A673 (cell line): Measurements from ENCODE around the gene DCLRE1A. TPM values are rescaled to one million over a fixed set of nuclear protein-coding genes. Genes with fewer than 3 reads are reported as not detected.

Source experiments
- BruUV-seq: library from RNA; stranded (reverse); fragments of 400-500 nt; replicated peaks from 2 replicates; lab custom pipeline; 2021; lab: Mats Ljungman, UMichigan
- CTCF ChIA-PET: fragments of 300-600 bp; sonication (Branson Sonifier 250); formaldehyde crosslinking; loops from one replicate; lab custom pipeline; 2022; ENCODE audit warnings: antibody characterized with exemption; lab: Charles Lee
- POLR2A ChIA-PET: fragments of 300-600 bp; sonication (Branson Sonifier 250); formaldehyde crosslinking; loops from one replicate; lab custom pipeline; 2022; ENCODE audit warnings: antibody characterized with exemption; ENCODE audit not compliant: low non-redundant PET; lab: Charles Lee
- DNase-seq: peaks from one replicate; pipeline ENCODE4 v3.0.0-alpha.2; 2015; ENCODE audit warnings: low spot score
- H3K27ac ChIP-seq: fragments of 200-600 bp; sonication (generic); 2 replicates; pipeline ENCODE4 v1.5.1; 2016; ENCODE audit warnings: mixed run types, low read depth, mild to moderate bottlenecking, mixed read lengths, antibody characterized with exemption, low read length; ENCODE audit not compliant: poor library complexity, severe bottlenecking
- H3K27me3 ChIP-seq: fragments of 200-600 bp; sonication (generic); replicated peaks from 2 replicates; pipeline ENCODE4 v1.6.1; 2017; ENCODE audit warnings: mixed run types, low read depth, mild to moderate bottlenecking, mixed read lengths, antibody characterized with exemption, low read length; ENCODE audit not compliant: insufficient read depth, poor library complexity
- H3K36me3 ChIP-seq: fragments of 200-600 bp; sonication (generic); 2 replicates; pipeline ENCODE4 v1.6.1; 2016; ENCODE audit warnings: mixed run types, mild to moderate bottlenecking, mixed read lengths, antibody characterized with exemption, low read length; ENCODE audit not compliant: insufficient read depth, poor library complexity, severe bottlenecking
- H3K4me1 ChIP-seq: fragments of 200-600 bp; sonication (generic); 2 replicates; pipeline ENCODE4 v1.6.1; 2017; ENCODE audit warnings: mixed run types, mild to moderate bottlenecking, mixed read lengths, antibody characterized with exemption, low read length; ENCODE audit not compliant: insufficient read depth, poor library complexity, severe bottlenecking
- H3K4me3 ChIP-seq: fragments of 200-600 bp; sonication (generic); 2 replicates; pipeline ENCODE4 v1.5.1; 2016; ENCODE audit warnings: low read depth, mixed run types, mild to moderate bottlenecking, mixed read lengths, low read length; ENCODE audit not compliant: poor library complexity, severe bottlenecking
- H3K9me3 ChIP-seq: fragments of 200-600 bp; sonication (generic); 2 replicates; pipeline ENCODE4 v1.6.1; 2016; ENCODE audit warnings: mixed run types, low read depth, mild to moderate bottlenecking, mixed read lengths, antibody characterized with exemption, low read length; ENCODE audit not compliant: poor library complexity, severe bottlenecking
- EZH2 ChIP-seq: fragments of 200-600 bp; sonication (generic); IDR thresholded peaks from 2 replicates; pipeline ENCODE4 v1.6.1; 2017; ENCODE audit warnings: borderline replicate concordance, low read depth, mild to moderate bottlenecking, mixed read lengths, antibody characterized with exemption, low read length; ENCODE audit not compliant: poor library complexity, severe bottlenecking
- intact Hi-C: fragments of 100-400 bp; cut with micrococcal nuclease; formaldehyde crosslinking; loops from one replicate; pipeline ENCODE4 v1.10.0; 2022; ENCODE audit not compliant: unreplicated experiment
- total RNA-seq: library from RNA; stranded (reverse); gene quantifications from 2 replicates; pipeline ENCODE4 v1.2.3, GENCODE V29; 2021
- TF ChIP-seq, protein P1 (sequence below): fragments of 300-800, 200-600 bp; sonication (generic); conservative IDR thresholded peaks from 2 replicates; pipeline ENCODE4 v1.5.1; 2017; ENCODE audit warnings: low read depth, mild to moderate bottlenecking, antibody characterized with exemption, low read length, moderate library complexity, mixed read lengths

The DCLRE1A gene
- total RNA-seq, 1 experiment from 2014 or later, result 75.6 TPM

DNA sequence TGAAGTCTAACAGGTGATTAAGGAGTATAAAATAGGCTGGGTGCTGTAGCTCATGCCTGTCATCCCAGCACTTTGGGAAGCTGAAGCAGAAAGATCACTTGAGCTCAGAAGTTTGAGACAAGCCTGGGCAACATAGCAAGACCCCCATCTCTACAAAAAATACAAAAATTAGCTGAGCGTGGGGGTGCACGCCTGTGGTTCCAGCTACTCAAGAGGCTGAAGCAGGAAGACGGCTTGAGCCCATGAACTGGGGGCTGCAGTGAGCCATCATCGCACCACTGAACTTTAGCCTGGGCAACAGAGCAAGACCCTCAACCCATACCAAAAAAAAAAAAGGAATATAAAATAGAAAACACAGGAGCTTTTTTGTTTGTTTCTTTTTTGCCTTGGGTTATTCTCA lies 47.4 kb downstream of the DCLRE1A start:
- no TSS peak for BruUV-seq
- ChIA-PET CTCF (no interaction called here), POLR2A (interaction anchor here (0.6 kb wide), 1 partner anchor 21 kb away, joined by 4 read pairs; no protein-coding TSS in a partner anchor)
- no peak for DNase-seq
- H3K27me3 ChIP-seq, result no peaks in the 10 kb centered on the region
- no peak overlapping the region for H3K27ac ChIP-seq
- no peak overlapping the region for H3K4me3 ChIP-seq
- H3K4me1 ChIP-seq, result peaks cover 20% of the 10 kb centered on the region
- TF ChIP-seq EZH2, result no peak
- TF ChIP-seq, protein P1, sequence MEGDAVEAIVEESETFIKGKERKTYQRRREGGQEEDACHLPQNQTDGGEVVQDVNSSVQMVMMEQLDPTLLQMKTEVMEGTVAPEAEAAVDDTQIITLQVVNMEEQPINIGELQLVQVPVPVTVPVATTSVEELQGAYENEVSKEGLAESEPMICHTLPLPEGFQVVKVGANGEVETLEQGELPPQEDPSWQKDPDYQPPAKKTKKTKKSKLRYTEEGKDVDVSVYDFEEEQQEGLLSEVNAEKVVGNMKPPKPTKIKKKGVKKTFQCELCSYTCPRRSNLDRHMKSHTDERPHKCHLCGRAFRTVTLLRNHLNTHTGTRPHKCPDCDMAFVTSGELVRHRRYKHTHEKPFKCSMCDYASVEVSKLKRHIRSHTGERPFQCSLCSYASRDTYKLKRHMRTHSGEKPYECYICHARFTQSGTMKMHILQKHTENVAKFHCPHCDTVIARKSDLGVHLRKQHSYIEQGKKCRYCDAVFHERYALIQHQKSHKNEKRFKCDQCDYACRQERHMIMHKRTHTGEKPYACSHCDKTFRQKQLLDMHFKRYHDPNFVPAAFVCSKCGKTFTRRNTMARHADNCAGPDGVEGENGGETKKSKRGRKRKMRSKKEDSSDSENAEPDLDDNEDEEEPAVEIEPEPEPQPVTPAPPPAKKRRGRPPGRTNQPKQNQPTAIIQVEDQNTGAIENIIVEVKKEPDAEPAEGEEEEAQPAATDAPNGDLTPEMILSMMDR, result no peak
- intact Hi-C loops, result no loop called here
- H3K36me3 ChIP-seq, result no peaks in the 10 kb centered on the region
- H3K9me3 ChIP-seq, result no peaks in the 10 kb centered on the region

DNA sequence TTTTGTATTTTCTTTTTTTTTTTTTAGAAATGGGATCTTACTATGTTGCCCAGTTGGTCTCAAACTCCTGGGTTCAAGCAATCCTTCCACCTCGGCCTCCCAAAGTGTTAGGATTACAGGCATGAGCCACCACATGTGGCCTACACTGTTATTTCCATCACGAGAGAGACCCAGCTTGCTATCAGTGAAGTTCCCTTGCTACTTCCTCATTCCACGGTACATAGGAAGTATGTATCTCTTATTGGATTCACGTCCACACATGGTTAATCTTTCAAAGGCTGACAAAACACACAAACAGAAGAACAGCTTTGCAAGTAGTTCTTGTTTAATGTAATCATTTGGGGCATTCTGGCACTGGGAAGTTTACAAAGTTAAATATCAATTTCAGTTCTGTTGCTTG lies 50.9 kb downstream of the DCLRE1A start:
- Histone ChIP-seq H3K4me1 (peaks cover 35% of the 10 kb centered on the region), H3K27ac (no peak overlapping the region), H3K9me3 (no peaks in the 10 kb centered on the region), H3K4me3 (no peak overlapping the region), H3K27me3 (no peaks in the 10 kb centered on the region), H3K36me3 (no peaks in the 10 kb centered on the region)
- no peak for TF ChIP-seq EZH2
- TF ChIP-seq, protein P1, result no peak
- BruUV-seq, result no TSS peak
- ChIA-PET POLR2A (interaction anchor here (0.7 kb wide), 1 partner anchor 285 kb away, joined by 7 read pairs; no protein-coding TSS in a partner anchor), CTCF (no interaction called here)
- no peak for DNase-seq
- intact Hi-C loops, result no loop called here

DNA sequence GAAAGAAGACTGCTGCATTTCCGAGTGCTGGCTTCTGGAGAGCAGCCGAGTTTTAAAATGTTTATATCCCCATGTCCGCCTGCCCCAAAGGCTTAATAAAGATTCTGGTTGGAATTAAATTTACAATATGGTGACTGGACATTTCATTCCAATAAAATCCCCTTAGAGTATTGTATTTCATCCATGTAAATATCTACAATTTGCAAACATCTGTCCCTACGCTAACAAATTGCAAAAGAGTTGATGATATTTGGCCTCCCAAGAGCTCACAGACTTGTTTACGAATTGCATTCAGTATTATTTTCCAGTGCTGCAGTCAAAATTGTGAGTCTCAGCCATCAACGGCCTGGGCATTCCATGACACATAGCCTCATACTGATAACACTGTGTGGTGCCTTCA lies 52.3 kb downstream of the DCLRE1A start:
- H3K36me3 ChIP-seq, result no peaks in the 10 kb centered on the region
- H3K27me3 ChIP-seq, result no peaks in the 10 kb centered on the region
- no peak overlapping the region for H3K4me3 ChIP-seq
- no TSS peak for BruUV-seq
- CTCF ChIA-PET, result no interaction called here
- no peak for DNase-seq
- peaks cover 50% of the 10 kb centered on the region for H3K4me1 ChIP-seq
- POLR2A ChIA-PET, result no interaction called here
- H3K9me3 ChIP-seq, result no peaks in the 10 kb centered on the region
- intact Hi-C loops, result no loop called here
- H3K27ac ChIP-seq, result peak overlapping the region; percentile 6
- TF ChIP-seq, protein P1, result no peak
- no peak for TF ChIP-seq EZH2
